Right forelimb (tissue), 1 donor: Measurements from ENCODE around the gene FLVCR2.

Experiments used
- DNase-seq: peaks from one replicate; pipeline ENCODE4 v3.0.0-alpha.2; 2018

Gene FLVCR2

GRCh38 chr14:75558440-75558839 is 20.0 kb upstream of the FLVCR2 start:
- no peak for DNase-seq

- no peak for DNase-seq
These were observed 19.4 kb upstream of the FLVCR2 start for GRCh38 chr14:75559045-75559444.

GRCh38 chr14:75559451-75560222 is 18.8 kb upstream of the FLVCR2 start:
- DNase-seq = no peak

- DNase-seq = peak; percentile 77
These were observed 17.4 kb upstream of the FLVCR2 start for GRCh38 chr14:75561013-75561432.

GRCh38 chr14:75562089-75562488 is 16.3 kb upstream of the FLVCR2 start:
- DNase-seq = no peak

GRCh38 chr14:75562489-75562888 is 15.9 kb upstream of the FLVCR2 start:
- DNase-seq = no peak

GRCh38 chr14:75563931-75564330 is 14.5 kb upstream of the FLVCR2 start:
- no peak for DNase-seq

GRCh38 chr14:75565056-75565455 is 13.4 kb upstream of the FLVCR2 start:
- no peak for DNase-seq

GRCh38 chr14:75566321-75566720 is 12.1 kb upstream of the FLVCR2 start:
- DNase-seq = no peak

- no peak for DNase-seq
These were observed 11.7 kb upstream of the FLVCR2 start for GRCh38 chr14:75566752-75567151.

GRCh38 chr14:75568140-75568539 is 10.3 kb upstream of the FLVCR2 start:
- DNase-seq = no peak

GRCh38 chr14:75568791-75569190 is 9.6 kb upstream of the FLVCR2 start:
- no peak for DNase-seq

GRCh38 chr14:75570797-75571196 is 7.6 kb upstream of the FLVCR2 start:
- DNase-seq = no peak

- no peak for DNase-seq
These were observed 6.3 kb upstream of the FLVCR2 start for GRCh38 chr14:75572104-75572503.

GRCh38 chr14:75577090-75577489 is 1.3 kb upstream of the FLVCR2 start:
- DNase-seq = no peak

GRCh38 chr14:75577729-75578101 is 705 bp upstream of the FLVCR2 start:
- DNase-seq = peak; percentile 85

- no peak for DNase-seq
These were observed 442 bp downstream of the FLVCR2 start for GRCh38 chr14:75578786-75579337.

GRCh38 chr14:75579338-75579864 is 981 bp downstream of the FLVCR2 start:
- DNase-seq = no peak

- DNase-seq = no peak
These were observed 1.5 kb downstream of the FLVCR2 start for GRCh38 chr14:75579882-75580281.

GRCh38 chr14:75587388-75587787 is 9.0 kb downstream of the FLVCR2 start:
- no peak for DNase-seq

- DNase-seq = no peak
These were observed 11.5 kb downstream of the FLVCR2 start for GRCh38 chr14:75589931-75590330.

GRCh38 chr14:75591331-75591946 is 13.0 kb downstream of the FLVCR2 start:
- no peak for DNase-seq

GRCh38 chr14:75591987-75592575 is 13.7 kb downstream of the FLVCR2 start:
- no peak for DNase-seq

GRCh38 chr14:75595226-75595625 is 16.8 kb downstream of the FLVCR2 start:
- DNase-seq = no peak
